ENCODE measurements around the gene RNASET2. TPM values are rescaled to one million over a fixed set of nuclear protein-coding genes. Genes with fewer than 3 reads are reported as not detected.

Gene RNASET2
- total RNA-seq, 1 experiment from 2014 or later: 70.2 TPM

- Mint-ChIP-seq H3K36me3 (ENCODE audit: insufficient read depth, unreplicated experiment) (no peaks in the 10 kb centered on the region), H3K27ac (ENCODE audit: unreplicated experiment) (no peak overlapping the region), H3K4me1 (ENCODE audit: low read depth, unreplicated experiment) (no peaks in the 10 kb centered on the region), H3K9me3 (ENCODE audit: low read depth, unreplicated experiment) (no peaks in the 10 kb centered on the region), H3K4me3 (ENCODE audit: low read depth, unreplicated experiment) (no peak overlapping the region), H3K27me3 (ENCODE audit: unreplicated experiment) (no peaks in the 10 kb centered on the region)
- CTCF ChIA-PET: no interaction called here
- intact Hi-C loops (cut with micrococcal nuclease; ENCODE audit: unreplicated experiment): no loop called here
- BruUV-seq (replicated peaks): no TSS peak
- DNase-seq: no peak
- TF ChIP-seq CTCF (IDR thresholded peaks at IDR 0.05; ENCODE audit: unreplicated experiment): no peak
Measured at GRCh38 chr6:166907373-166907841, 48.9 kb downstream of the RNASET2 start.

- H3K4me1 Mint-ChIP-seq (ENCODE audit: low read depth, unreplicated experiment): no peaks in the 10 kb centered on the region
- peaks cover under 1% of the 10 kb centered on the region for H3K27me3 Mint-ChIP-seq (ENCODE audit: unreplicated experiment)
- intact Hi-C loops (cut with micrococcal nuclease; ENCODE audit: unreplicated experiment): no loop called here
- H3K27ac Mint-ChIP-seq (ENCODE audit: unreplicated experiment): no peak overlapping the region
- no peak for DNase-seq
- no peaks in the 10 kb centered on the region for H3K36me3 Mint-ChIP-seq (ENCODE audit: insufficient read depth, unreplicated experiment)
- no TSS peak for BruUV-seq (replicated peaks)
- no peak overlapping the region for H3K4me3 Mint-ChIP-seq (ENCODE audit: low read depth, unreplicated experiment)
- no peak for TF ChIP-seq CTCF (IDR thresholded peaks at IDR 0.05; ENCODE audit: unreplicated experiment)
- CTCF ChIA-PET: no interaction called here
- H3K9me3 Mint-ChIP-seq (ENCODE audit: low read depth, unreplicated experiment): no peaks in the 10 kb centered on the region
Measured at GRCh38 chr6:166906376-166907044, 49.8 kb downstream of the RNASET2 start.

- BruUV-seq (replicated peaks): no TSS peak
- H3K36me3 Mint-ChIP-seq (ENCODE audit: insufficient read depth, unreplicated experiment): no peaks in the 10 kb centered on the region
- CTCF ChIA-PET: no interaction called here
- no peaks in the 10 kb centered on the region for H3K4me1 Mint-ChIP-seq (ENCODE audit: low read depth, unreplicated experiment)
- intact Hi-C loops (cut with micrococcal nuclease; ENCODE audit: unreplicated experiment): no loop called here
- no peaks in the 10 kb centered on the region for H3K9me3 Mint-ChIP-seq (ENCODE audit: low read depth, unreplicated experiment)
- DNase-seq: no peak
- no peak for TF ChIP-seq CTCF (IDR thresholded peaks at IDR 0.05; ENCODE audit: unreplicated experiment)
- H3K4me3 Mint-ChIP-seq (ENCODE audit: low read depth, unreplicated experiment): no peak overlapping the region
- H3K27me3 Mint-ChIP-seq (ENCODE audit: unreplicated experiment): peaks cover 10% of the 10 kb centered on the region
- no peak overlapping the region for H3K27ac Mint-ChIP-seq (ENCODE audit: unreplicated experiment)
Measured at GRCh38 chr6:166905505-166906134, 50.7 kb downstream of the RNASET2 start.

GRCh38 chr6:166905013-166905412 is 51.3 kb downstream of the RNASET2 start:
- no peak overlapping the region for H3K4me3 Mint-ChIP-seq (ENCODE audit: low read depth, unreplicated experiment)
- no peaks in the 10 kb centered on the region for H3K4me1 Mint-ChIP-seq (ENCODE audit: low read depth, unreplicated experiment)
- H3K27me3 Mint-ChIP-seq (ENCODE audit: unreplicated experiment): peaks cover 15% of the 10 kb centered on the region
- H3K9me3 Mint-ChIP-seq (ENCODE audit: low read depth, unreplicated experiment): peaks cover 1% of the 10 kb centered on the region
- no peak overlapping the region for H3K27ac Mint-ChIP-seq (ENCODE audit: unreplicated experiment)
- TF ChIP-seq CTCF (IDR thresholded peaks at IDR 0.05; ENCODE audit: unreplicated experiment): no peak
- H3K36me3 Mint-ChIP-seq (ENCODE audit: insufficient read depth, unreplicated experiment): no peaks in the 10 kb centered on the region
- DNase-seq: no peak
- CTCF ChIA-PET: no interaction called here
- BruUV-seq (replicated peaks): no TSS peak
- intact Hi-C loops (cut with micrococcal nuclease; ENCODE audit: unreplicated experiment): no loop called here

Measured in Calu3 (cell line).